ENCODE data around the gene SNAP29.
"Not testable (repeated sequence)": the region's sequence is repeated elsewhere in the genome, so short reads cannot be mapped to it uniquely, and the experiment has no call there.

SNAP29 gene

GRCh38 chr22:20901093-20902033, 42.6 kb downstream of the SNAP29 start:
- DNase-seq (ENCODE audit: low read depth) = not testable (repeated sequence)

DNA sequence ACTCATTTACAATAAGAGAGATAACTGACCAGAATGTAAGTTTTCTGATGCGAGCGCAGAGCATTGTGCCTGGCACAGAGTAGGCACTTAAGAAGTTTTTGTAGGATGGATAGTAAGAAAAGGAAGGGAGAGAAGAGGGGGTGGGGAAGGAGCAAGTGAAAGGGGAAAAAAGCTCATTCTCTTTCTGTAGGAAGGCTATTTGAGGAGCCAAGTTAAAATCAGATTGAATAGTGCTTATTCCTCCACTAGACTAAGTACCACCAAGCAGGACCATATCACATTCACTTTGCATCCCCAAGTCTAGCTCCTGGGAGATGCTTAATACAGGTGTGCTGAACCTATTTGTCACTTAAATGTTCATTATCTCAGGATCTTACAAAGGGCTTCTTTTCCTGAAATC, 44.3 kb downstream of the SNAP29 start:
- DNase-seq (ENCODE audit: low read depth) = no peak

GRCh38 chr22:20904008-20904979, 45.5 kb downstream of the SNAP29 start:
- DNase-seq (ENCODE audit: low read depth) = no peak

DNA sequence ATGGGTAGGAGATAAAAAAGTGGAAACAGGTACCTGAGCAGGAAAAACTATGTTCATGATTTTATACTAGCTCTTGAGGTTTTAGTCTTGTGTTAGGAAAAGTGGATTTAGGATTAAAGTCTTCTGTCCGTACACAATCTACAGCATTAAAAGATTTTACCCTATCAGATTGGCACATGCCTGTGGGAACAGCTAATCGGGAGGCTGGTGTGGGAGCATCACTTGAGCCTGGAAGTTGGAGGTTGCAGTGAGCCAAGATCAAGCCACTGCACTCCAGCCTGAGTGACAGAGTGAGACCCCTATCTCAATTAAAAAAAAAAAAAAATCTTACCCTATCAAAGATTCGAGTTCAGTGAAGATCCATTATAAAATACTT, 46.2 kb downstream of the SNAP29 start:
- no peak for DNase-seq (ENCODE audit: low read depth)

- DNase-seq (ENCODE audit: low read depth) = no peak
Observed at GRCh38 chr22:20905415-20906386, 46.9 kb downstream of the SNAP29 start.

DNA sequence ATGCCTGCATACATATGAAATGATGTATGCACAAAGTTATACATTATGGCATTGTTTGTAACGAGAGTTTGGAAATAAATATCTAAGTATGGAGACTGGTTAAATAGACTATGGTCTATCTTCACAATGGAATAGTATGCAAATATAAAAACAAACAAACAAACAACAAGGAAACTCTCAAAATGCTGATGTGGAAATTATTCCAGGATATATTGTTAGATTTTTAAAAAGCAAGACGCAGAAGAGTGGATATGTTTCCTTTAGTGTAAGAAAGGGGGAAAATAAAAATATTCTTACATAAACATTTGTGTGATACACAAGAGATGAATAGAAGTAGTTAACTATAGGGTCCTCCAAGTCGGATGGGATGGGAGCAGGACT, 47.6 kb downstream of the SNAP29 start:
- DNase-seq (ENCODE audit: low read depth) = no peak

DNA sequence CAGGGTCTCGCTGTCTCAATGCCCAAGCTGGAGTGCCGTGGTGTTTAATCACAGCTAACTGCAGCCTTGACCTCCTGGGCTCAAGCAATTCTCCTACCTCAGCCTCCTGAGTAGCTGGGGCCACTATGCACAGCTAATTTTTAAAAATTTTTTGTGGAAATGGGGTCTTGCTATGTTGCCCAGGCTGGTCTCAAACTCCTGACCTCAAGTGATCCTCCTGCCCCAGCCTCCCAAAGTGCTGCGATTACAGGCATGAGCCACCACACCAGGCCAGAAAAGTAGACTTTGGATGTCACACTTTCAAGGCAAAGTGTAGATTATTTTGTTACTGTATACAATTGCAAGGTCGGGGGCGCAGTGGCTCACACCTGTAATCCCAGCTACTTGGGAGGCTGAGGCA, 49.9 kb downstream of the SNAP29 start:
- DNase-seq (ENCODE audit: low read depth) = not testable (repeated sequence)

DNA sequence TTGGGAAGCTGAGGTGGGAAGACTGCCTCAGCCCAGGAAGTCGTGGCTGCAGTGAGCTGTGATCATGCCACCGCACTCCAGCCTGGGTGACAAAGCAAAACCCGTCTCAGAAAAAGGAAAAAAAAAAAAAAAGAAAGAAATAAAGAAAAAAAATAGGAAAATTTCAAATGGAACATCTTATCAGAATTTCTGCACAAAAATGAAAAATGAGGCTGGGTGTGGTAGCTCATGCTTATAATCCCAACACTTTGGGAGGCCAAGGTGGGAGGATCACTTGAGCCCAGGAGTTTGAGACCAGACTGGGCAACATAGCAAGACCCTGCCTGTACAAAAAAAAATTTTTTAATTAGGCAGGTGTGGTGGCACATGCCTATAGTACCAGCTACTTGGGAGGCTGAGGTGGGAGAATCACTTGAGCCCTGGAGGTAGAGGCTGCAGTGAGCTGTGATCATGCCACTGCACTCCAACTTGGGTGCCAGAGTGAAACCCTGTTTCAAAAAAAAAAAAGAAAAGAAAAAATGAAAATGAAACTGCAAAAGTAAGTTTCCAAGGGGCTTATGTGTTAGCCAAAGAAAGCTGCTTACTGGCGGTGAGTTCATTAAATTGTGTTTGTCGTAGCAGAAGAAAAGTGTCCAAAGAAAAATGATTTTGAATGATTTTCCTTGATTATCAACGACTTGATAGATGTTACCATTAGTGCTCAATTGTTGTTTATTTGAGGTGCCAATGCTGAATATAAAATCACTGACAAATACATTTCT, 50.9 kb downstream of the SNAP29 start:
- no peak for DNase-seq (ENCODE audit: low read depth)

- no peak for DNase-seq (ENCODE audit: low read depth)
Observed at GRCh38 chr22:20912494-20912893, 53.7 kb downstream of the SNAP29 start.

DNA sequence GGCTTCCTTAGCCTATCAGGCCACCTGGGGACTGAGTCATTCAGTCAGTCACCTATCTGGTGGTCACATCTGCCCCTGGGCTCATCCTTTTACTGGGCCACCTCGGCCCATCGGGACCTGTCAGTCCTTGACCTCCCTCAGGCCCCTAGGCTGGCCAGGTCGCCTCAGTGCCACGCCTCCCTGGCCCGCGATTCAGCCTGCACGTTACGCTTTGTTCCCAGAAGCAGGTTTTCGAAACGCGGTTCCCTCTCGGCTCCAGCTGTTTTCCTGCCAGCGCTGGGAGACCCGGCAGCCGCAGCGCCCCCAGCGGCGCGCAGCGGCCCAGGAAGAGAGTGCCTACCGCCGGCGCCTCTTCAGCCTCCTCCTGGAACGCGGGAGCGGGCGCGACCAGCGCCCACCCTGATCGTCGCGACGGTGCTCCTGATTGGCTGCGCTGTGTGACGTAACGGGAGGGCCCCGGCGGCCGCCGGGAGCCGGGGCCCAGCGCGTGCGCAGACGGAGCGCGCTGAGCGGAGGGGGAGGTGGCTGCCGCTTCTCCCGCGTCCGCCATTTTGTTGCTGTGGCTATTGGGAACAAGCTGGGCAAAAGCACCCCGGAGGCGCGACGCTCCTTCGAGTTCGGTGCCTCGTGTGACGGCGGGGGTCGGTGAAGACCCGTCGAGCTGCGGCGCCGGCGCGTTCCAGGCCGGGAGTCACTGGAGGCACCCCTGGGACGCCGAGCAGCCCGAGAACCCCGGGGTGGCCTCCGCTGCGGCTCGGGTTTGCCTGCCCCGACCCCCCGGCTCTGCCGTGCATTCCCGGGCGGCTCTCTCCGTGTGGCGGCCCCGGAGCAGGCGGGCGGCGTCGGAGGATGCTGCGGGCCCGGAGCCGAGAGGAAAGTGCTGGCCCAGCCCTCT, 58.4 kb downstream of the SNAP29 start, which contains the start of gene CRKL:
Gene CRKL, plus strand, starts transcription at position 492 of the 895 bp plus-strand sequence. CDS start 528 bp downstream, outside the sequence.
- DNase-seq (ENCODE audit: low read depth) = peak; percentile 96

DNA sequence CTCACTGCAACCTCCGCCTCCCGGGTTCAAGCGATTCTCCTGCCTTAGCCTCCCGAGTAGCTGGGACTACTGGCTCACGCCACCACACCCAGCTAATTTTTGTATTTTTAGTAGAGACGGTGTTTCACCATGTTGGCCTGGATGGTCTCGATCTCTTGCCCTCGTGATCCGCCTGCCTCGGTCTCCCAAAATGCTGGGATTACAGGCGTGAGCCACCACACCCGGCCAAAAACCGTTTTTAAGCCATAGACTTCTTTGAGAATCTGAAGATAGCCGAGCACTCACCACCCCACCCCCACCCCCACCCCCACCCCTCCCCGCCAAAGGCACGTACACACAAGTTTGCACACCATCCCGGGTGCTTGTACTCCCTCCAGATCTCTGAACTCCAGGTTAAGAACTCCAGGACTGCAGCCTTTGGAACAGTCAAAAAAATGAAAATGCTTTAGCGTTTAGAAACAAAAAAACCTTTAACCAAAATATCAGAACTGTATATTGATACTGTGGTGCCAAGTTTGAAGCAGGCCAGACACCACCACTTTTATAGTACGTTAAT, 59.9 kb downstream of the SNAP29 start:
- DNase-seq (ENCODE audit: low read depth) = no peak

GRCh38 chr22:20919718-20920117, 60.9 kb downstream of the SNAP29 start:
- DNase-seq (ENCODE audit: low read depth) = no peak

GRCh38 chr22:20920881-20921203, 62.0 kb downstream of the SNAP29 start:
- no peak for DNase-seq (ENCODE audit: low read depth)

DNA sequence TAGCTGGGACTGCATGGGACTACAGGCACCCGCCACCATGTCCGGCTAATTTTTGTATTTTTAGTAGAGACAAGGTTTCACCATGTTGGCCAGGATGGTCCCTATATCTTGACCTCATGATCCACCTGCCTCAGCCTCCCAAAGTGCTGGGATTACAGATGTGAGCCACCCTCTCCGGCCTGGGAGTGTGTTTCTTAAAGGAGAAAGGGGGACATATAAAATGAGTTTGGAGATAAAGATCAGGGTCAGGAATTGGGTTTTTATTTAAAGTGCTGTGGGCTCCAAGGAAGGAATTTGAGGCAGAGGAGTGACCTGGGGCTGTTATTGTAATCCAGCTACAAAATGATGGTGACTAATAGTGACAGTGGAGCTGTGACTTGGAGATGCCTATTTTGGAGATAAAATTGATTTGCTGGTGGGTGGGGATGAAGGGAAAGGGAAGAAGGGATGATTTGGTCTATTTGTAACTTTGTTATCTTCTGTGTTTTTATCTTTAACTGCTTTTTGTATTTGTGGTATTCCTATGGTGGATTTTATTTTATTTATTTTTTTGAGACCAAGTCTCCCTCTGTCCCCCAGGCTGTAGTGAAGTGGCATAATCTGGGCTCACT, 63.4 kb downstream of the SNAP29 start:
- no peak for DNase-seq (ENCODE audit: low read depth)

- DNase-seq (ENCODE audit: low read depth) = no peak
Observed at GRCh38 chr22:20926243-20926642, 67.4 kb downstream of the SNAP29 start.

DNA sequence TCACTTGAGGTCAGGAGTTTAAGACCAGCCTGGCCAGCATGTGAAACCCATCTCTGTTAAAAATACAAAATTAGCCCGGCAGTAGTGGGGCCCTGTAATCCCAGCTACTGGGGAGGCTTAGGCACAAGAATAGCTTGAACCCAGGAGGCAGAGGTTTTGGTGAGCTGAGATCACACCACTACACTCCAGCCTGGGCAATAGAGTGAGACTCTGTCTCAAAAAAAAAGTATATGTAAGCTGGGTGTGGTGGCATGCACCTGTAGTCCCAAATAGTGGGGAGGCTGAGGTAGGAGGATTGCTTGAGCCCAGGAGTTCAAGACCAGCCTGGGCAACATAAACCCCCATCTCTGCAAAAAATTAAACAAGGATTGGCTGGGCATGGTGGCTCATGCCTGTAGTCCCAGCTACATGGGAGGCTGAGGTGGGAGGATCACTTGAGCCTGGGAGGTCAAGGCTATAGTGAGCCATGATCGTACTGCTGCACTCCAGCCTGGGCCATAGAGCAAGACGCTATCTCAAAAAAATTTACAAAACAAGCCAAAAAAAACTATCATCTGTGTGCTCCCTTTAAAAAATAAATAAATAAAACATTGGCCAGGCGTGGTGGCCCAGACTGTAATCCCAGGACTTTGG, 69.2 kb downstream of the SNAP29 start:
- no peak for DNase-seq (ENCODE audit: low read depth)

- DNase-seq (ENCODE audit: low read depth) = no peak
Observed at GRCh38 chr22:20928573-20928967, 69.8 kb downstream of the SNAP29 start.

DNA sequence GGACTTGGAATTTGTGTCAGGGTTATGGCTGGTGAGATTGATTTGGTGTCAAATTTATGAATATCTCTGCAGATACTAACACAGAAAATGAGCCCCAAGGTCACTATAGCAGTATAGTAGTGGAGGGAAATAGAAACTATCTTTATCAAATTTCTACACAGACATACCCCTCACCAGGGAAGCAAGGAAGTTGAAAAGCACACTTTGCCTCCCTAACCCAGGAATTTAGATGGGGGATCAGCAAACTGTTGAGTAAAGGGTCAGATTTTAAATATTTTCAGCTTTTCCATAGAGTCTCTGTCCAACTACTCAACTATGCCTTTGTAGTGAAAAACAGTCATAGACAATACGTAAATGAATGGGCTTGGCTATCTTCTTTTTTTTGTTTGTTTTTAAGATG, 71.2 kb downstream of the SNAP29 start:
- DNase-seq (ENCODE audit: low read depth) = no peak

DNA sequence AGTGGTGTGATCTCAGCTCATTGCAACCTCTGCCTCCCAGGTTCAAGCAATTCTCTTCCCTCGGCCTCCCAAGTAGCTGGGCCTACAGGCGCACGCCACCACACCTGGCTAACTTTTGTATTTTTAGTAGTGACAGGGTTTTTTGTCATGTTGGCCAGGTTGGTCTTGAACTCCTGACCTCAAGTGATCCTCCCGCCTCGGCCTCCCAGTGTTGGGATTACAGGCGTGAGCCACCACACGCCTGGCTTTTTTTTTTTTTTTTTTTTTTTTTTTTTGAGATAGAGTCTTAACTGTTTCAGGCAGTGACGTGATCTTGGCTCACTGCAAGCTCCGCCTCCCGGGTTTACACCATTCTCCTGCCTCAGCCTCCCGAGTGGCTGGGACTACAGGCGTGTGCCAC, 71.6 kb downstream of the SNAP29 start:
- not testable (repeated sequence) for DNase-seq (ENCODE audit: low read depth)
